K562 (cell line): ENCODE data around the gene WDR27. TPM values are rescaled to one million over a fixed set of nuclear protein-coding genes. Genes with fewer than 3 reads are reported as not detected.
A peak's percentile ranks its signal among the peaks of the same experiment; 100 is the strongest.

Experiments
- CBX2 ChIP-seq: fragments of 200-600 bp; sonication (generic); IDR thresholded peaks from one replicate; pipeline ENCODE4 v1.6.1; 2012; ENCODE audit warnings: mild to moderate bottlenecking, low read length, inconsistent platforms; ENCODE audit not compliant: insufficient read depth, poor library complexity, severe bottlenecking
- ESRRA ChIP-seq: fragments of 450-650 bp; IDR thresholded peaks from 2 replicates; pipeline ENCODE4 v1.6.1; 2014; ENCODE audit warnings: low read depth, mild to moderate bottlenecking, moderate library complexity, borderline replicate concordance
- GATAD2B ChIP-seq: fragments of 450-650 bp; IDR thresholded peaks from 2 replicates; pipeline ENCODE4 v1.6.1; 2017; ENCODE audit warnings: mild to moderate bottlenecking, borderline replicate concordance
- HMG20B ChIP-seq: fragments of 250-450 bp; sonication (Bioruptor Pico); IDR thresholded peaks from 2 replicates; pipeline ENCODE4 v1.5.0; 2021; ENCODE audit warnings: mild to moderate bottlenecking
- IFI16 ChIP-seq: fragments of 250-450 bp; sonication (Bioruptor Pico); IDR thresholded peaks from 2 replicates; pipeline ENCODE4 v2.1.2; 2022; ENCODE audit warnings: mild to moderate bottlenecking, inconsistent platforms
- JUN ChIP-seq, 2 experiments: sonication (generic) in 1 of 2; formaldehyde crosslinking in 1 of 2; IDR thresholded peaks; 2 replicates each; pipeline versions ENCODE4 v1.6.1 to v1.8.0; 2012 to 2022; ENCODE audit warnings: borderline replicate concordance in 2 of 2, mild to moderate bottlenecking in 2 of 2, improper control_type of control experiment in 1 of 2, low read depth in 1 of 2, low read length in 1 of 2, missing genetic modification reagents in 1 of 2
- KAT2B ChIP-seq: IDR thresholded peaks from one replicate; pipeline ENCODE4 v1.6.1; 2012; ENCODE audit warnings: low read depth, mild to moderate bottlenecking, control low read depth, inconsistent platforms, low read length, moderate library complexity
- KLF13 ChIP-seq: fragments of 450-650 bp; IDR thresholded peaks from 2 replicates; pipeline ENCODE4 v1.6.1; 2016; ENCODE audit warnings: missing genetic modification characterization, low read depth, mild to moderate bottlenecking, missing compliant biosample characterization, moderate library complexity, borderline replicate concordance
- MAZ ChIP-seq, 2 experiments: fragments of 450-650 bp in 1 of 2; sonication (generic) in 1 of 2; formaldehyde crosslinking; IDR thresholded peaks in 1 of 2; conservative IDR thresholded peaks in 1 of 2; 2 replicates each; pipeline versions ENCODE4 v1.4.0 to v1.5.0; 2020; ENCODE audit warnings: mild to moderate bottlenecking in 1 of 2, missing genetic modification reagents in 1 of 2
- MTA2 ChIP-seq: fragments of 450-650 bp; IDR thresholded peaks from 2 replicates; pipeline ENCODE4 v1.6.1; 2016; ENCODE audit warnings: low read depth
- NBN ChIP-seq: fragments of 450-650 bp; IDR thresholded peaks from 2 replicates; pipeline ENCODE4 v1.6.1; 2016; ENCODE audit warnings: low read depth, mild to moderate bottlenecking
- PML ChIP-seq: IDR thresholded peaks from 2 replicates; pipeline ENCODE4 v1.6.1; 2012; ENCODE audit warnings: low read length, inconsistent platforms
- REST ChIP-seq, 2 experiments: fragments of 450-650 bp; formaldehyde crosslinking in 1 of 2; IDR thresholded peaks; 2 replicates each; pipeline versions ENCODE4 v1.4.0 to v1.6.1; 2014 to 2020; ENCODE audit warnings: mild to moderate bottlenecking in 2 of 2, borderline replicate concordance in 1 of 2, low read depth in 1 of 2
- SP1 ChIP-seq: sonication (generic); formaldehyde crosslinking; IDR thresholded peaks from 2 replicates; pipeline ENCODE4 v1.8.1; 2022; ENCODE audit warnings: mild to moderate bottlenecking, missing genetic modification reagents
- TCF3 ChIP-seq: sonication (generic); formaldehyde crosslinking; IDR thresholded peaks from 2 replicates; pipeline ENCODE4 v1.4.0; 2020; ENCODE audit warnings: mild to moderate bottlenecking, missing genetic modification reagents
- VEZF1 ChIP-seq: fragments of 200-800 bp; sonication (Bioruptor generic); IDR thresholded peaks from 2 replicates; pipeline ENCODE4 v1.6.1; 2017; ENCODE audit warnings: missing genetic modification characterization, missing compliant biosample characterization
- polyA plus RNA-seq, 8 experiments: library from polyadenylated mRNA; depleted of rRNA in 4 of 8; stranded (reverse) in 5 of 8; unstranded in 3 of 8; fragments of >200 nt; fragmentation: Nextera tagmentation in 2 of 8; fragmentation: Illumina TruSeq in 1 of 8; extraction: Ambion mirVana in 2 of 8; extraction: Trizol in 1 of 8; gene quantifications; 2 replicates each; pipeline versions ENCODE4 v1.2.1 to v1.2.3, GENCODE V29; 2011 to 2014; ENCODE audit warnings: inconsistent platforms in 1 of 8, missing spikeins in 1 of 8
- total RNA-seq, 7 experiments: library from RNA; depleted of rRNA in 6 of 7; stranded (reverse); fragments of >200 nt in 6 of 7; fragmentation: Illumina TruSeq in 2 of 7; extraction: Trizol in 2 of 7; gene quantifications; 2 replicates each; pipeline versions ENCODE4 v1.2.1 to v1.2.3, GENCODE V29; 2011 to 2021; ENCODE audit warnings: low replicate concordance in 1 of 7

WDR27 gene
- total and polyA plus RNA-seq, 9 of the 15 experiments (the other 6 are each of a cell fraction or from before 2014, with no cell fraction given) = 4.3 to 77.2 (median 22.7) TPM

- TF ChIP-seq VEZF1 (peak; percentile 24; the same call in 1 of the 2 replicates), KLF13 (tag) (no peak), GATAD2B (no peak), IFI16 (CRISPR knock-in tag) (no peak), TCF3 (CRISPR knock-in tag) (0 out of 2 replicates have a peak, but pooled peaks have one; percentile 22), ESRRA (peak; percentile 71), KAT2B (no peak), NBN (peak; percentile 85), MTA2 (peak; percentile 62), HMG20B (CRISPR knock-in tag) (no peak), JUN (IDR thresholded peaks at IDR 0.05; ENCODE audit: borderline replicate concordance, low read depth, low read length) (0 out of 2 replicates have a peak, but pooled peaks have one; percentile 38), JUN (CRISPR knock-in tag; IDR thresholded peaks at IDR 0.05; ENCODE audit: borderline replicate concordance) (no peak), PML (peak; percentile 72; the same call in 1 of the 2 replicates), CBX2 (no peak), REST (IDR thresholded peaks at IDR 0.05; ENCODE audit: borderline replicate concordance) (no peak), REST (CRISPR knock-in tag; IDR thresholded peaks at IDR 0.05; ENCODE audit: low read depth) (no peak), MAZ (CRISPR knock-in tag; conservative IDR thresholded peaks at IDR 0.05 in 1 of 2, IDR thresholded peaks at IDR 0.05 in 1 of 2) (peak; percentile 45 to 48), SP1 (no peak)
These were observed 249.5 kb downstream of the WDR27 start (continued) for GRCh38 chr6:169452117-169452868.
